ENCODE data around the gene SYS1. TPM values are rescaled to one million over a fixed set of nuclear protein-coding genes. Genes with fewer than 3 reads are reported as not detected.

Gene SYS1
- total and polyA plus RNA-seq, 2 of the 8 experiments (the other 6 are each of a cell fraction or from before 2014, with no cell fraction given), result 19.6 to 50.8 TPM

DNA sequence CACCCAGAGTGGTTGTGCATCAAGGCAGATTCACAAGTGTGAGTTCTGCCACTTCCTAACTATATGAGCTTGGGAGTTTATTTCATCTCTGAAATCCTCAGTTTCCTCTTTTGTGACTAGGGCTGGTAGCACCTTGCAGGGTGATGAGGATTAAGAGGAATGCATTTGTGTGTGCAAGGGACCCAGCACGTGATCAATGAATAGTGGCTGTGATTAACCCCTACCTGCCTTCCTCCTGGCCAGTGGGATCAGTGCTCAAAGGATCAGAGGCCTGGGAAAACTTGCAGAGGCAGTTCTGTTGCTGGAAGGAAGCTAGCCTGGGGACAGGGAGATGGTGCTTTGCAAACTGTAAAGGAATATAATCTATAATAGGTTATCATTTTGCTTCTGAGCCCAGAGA is 22.0 kb upstream of the SYS1 start (continued):
- TF ChIP-seq RBBP5 (IDR thresholded peaks at IDR 0.05; ENCODE audit: borderline replicate concordance, low read depth, low read length), result no peak

Data from H1 (cell line).